Uterus (tissue), 4 donors: ENCODE data around the gene KCNRG. TPM values are rescaled to one million over a fixed set of nuclear protein-coding genes. Genes with fewer than 3 reads are reported as not detected.
A peak's percentile ranks its signal among the peaks of the same experiment; 100 is the strongest.

Source experiments
- DNase-seq, 2 donors: peaks; one replicate each; pipeline ENCODE4 v3.0.0-alpha.2; 2019 to 2020
- H3K27ac ChIP-seq, 2 donors: fragments of 200-600 bp; sonication (generic); 1 replicate in 1 of 2; 2 replicates in 1 of 2; pipeline ENCODE4 v1.5.1; 2016 to 2018
- H3K27me3 ChIP-seq, 2 donors: fragments of 200-600 bp; sonication (generic); one replicate each; pipeline ENCODE4 v1.5.1; 2018 to 2019; ENCODE audit warnings: control low read depth in 1 of 2
- H3K36me3 ChIP-seq, 2 donors: fragments of 200-600 bp; sonication (generic); one replicate each; pipeline ENCODE4 v1.5.1; 2019; ENCODE audit warnings: control low read depth in 1 of 2
- H3K4me1 ChIP-seq, 2 donors: fragments of 200-600 bp; sonication (generic); one replicate each; pipeline ENCODE4 v1.5.1; 2018 to 2019; ENCODE audit warnings: control low read depth in 1 of 2
- H3K4me3 ChIP-seq, 2 donors: fragments of 200-600 bp; sonication (generic); 1 replicate in 1 of 2; 2 replicates in 1 of 2; pipeline ENCODE4 v1.5.1; 2018 to 2019; ENCODE audit warnings: mild to moderate bottlenecking in 1 of 2
- H3K9me3 ChIP-seq, 2 donors: fragments of 200-600 bp; sonication (generic); one replicate each; pipeline ENCODE4 v1.5.1; 2019; ENCODE audit warnings: control low read depth in 1 of 2
- POLR2A ChIP-seq, 2 donors: fragments of 450-650 bp; IDR thresholded peaks; one replicate each; pipeline ENCODE4 v1.6.1; 2016; ENCODE audit warnings: antibody characterized with exemption in 2 of 2, mild to moderate bottlenecking in 1 of 2, moderate library complexity in 1 of 2
- intact Hi-C: fragments of 100-400 bp; cut with DNase I; formaldehyde crosslinking; loops from one replicate; pipeline ENCODE4 v1.15.1; 2023; ENCODE audit warnings: low total_unique reads
- microRNA counts, 2 donors: library from miRNA; unstranded; fragments of <30 nt; microRNA quantifications; one replicate each; lab custom pipeline; 2016 to 2017
- microRNA-seq: library from miRNA; unstranded; fragments of <30 nt; microRNA quantifications from one replicate; pipeline ENCODE4, GENCODE V29; 2016; ENCODE audit warnings: borderline microRNAs expressed, borderline replicate concordance
- small RNA-seq: library from RNA; depleted of rRNA; stranded (forward); fragments of <200 nt; gene quantifications from one replicate; pipeline ENCODE3, GENCODE V24; 2016
- total RNA-seq, 4 donors: library from RNA; depleted of rRNA in 3 of 4; stranded (reverse); fragments of >200 nt in 3 of 4; gene quantifications; one replicate each; pipeline versions ENCODE4 v1.1.0 to v1.2.4, GENCODE V29; 2014 to 2023
- TF ChIP-seq, protein P1 (sequence below), 4 experiments: fragments of 200-600 bp in 2 of 4; fragments of 450-650 bp in 2 of 4; sonication (generic) in 2 of 4; IDR thresholded peaks; one replicate each; pipeline ENCODE4 v1.5.1; 2016 to 2019; ENCODE audit warnings: antibody characterized with exemption in 4 of 4, mild to moderate bottlenecking in 2 of 4, moderate library complexity in 1 of 4
- donor health status: DM: yes; HTN: yes; CAD: no.

Gene KCNRG
- total RNA-seq, 4 donors from 2014 or later = 0.51 to 6.4 (median 1.7) TPM; not detected in 1

DNA sequence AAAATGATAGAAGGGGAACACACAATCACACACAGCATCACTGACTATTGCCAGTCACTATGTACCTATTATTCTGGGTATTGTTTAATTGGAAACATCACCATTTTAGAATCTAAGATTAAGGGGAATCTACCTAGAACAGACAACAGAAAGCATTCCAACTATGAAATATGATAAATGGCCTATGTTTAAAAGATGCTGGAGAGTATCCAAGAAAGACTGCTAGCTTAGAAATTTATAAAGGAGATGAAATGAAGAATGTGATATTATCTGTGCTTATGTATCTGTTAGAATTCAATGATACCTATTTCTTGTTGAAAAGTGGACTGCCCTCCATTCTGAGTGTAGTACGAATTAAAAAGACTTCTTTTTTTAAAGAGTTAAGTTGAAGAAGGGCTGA is 50.5 kb downstream of the KCNRG start:
- no peaks in the 10 kb centered on the region for H3K36me3 ChIP-seq
- H3K9me3 ChIP-seq = no peaks in the 10 kb centered on the region
- TF ChIP-seq, protein P1, sequence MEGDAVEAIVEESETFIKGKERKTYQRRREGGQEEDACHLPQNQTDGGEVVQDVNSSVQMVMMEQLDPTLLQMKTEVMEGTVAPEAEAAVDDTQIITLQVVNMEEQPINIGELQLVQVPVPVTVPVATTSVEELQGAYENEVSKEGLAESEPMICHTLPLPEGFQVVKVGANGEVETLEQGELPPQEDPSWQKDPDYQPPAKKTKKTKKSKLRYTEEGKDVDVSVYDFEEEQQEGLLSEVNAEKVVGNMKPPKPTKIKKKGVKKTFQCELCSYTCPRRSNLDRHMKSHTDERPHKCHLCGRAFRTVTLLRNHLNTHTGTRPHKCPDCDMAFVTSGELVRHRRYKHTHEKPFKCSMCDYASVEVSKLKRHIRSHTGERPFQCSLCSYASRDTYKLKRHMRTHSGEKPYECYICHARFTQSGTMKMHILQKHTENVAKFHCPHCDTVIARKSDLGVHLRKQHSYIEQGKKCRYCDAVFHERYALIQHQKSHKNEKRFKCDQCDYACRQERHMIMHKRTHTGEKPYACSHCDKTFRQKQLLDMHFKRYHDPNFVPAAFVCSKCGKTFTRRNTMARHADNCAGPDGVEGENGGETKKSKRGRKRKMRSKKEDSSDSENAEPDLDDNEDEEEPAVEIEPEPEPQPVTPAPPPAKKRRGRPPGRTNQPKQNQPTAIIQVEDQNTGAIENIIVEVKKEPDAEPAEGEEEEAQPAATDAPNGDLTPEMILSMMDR (IDR thresholded peaks at IDR 0.05) = no peak
- TF ChIP-seq POLR2A (IDR thresholded peaks at IDR 0.05) = no peak
- intact Hi-C loops = no loop called here
- no peak overlapping the region for H3K27ac ChIP-seq
- no peaks in the 10 kb centered on the region for H3K4me1 ChIP-seq
- no peak overlapping the region for H3K4me3 ChIP-seq
- no peak for DNase-seq
- no peaks in the 10 kb centered on the region for H3K27me3 ChIP-seq

DNA sequence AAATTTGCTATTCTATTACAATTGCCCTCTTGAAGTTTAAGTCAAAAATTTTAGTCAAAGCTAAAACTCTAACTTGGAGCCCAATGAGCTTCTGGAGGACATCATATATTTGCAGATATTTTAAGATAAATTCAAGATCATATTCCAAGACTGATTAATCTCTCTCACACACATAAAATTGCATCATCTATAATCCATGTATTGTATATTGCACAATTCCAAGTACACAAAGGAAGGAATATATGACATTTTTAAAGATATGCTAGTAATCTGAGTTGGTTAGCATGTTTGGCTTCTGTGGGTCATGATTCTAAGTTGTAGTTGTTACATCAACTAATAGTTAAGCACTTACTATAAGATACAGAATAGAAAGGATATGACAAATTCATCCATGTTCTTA is 53.3 kb downstream of the KCNRG start:
- intact Hi-C loops = no loop called here
- no peak for TF ChIP-seq POLR2A (IDR thresholded peaks at IDR 0.05)
- TF ChIP-seq, protein P1 (IDR thresholded peaks at IDR 0.05) = no peak

DNA sequence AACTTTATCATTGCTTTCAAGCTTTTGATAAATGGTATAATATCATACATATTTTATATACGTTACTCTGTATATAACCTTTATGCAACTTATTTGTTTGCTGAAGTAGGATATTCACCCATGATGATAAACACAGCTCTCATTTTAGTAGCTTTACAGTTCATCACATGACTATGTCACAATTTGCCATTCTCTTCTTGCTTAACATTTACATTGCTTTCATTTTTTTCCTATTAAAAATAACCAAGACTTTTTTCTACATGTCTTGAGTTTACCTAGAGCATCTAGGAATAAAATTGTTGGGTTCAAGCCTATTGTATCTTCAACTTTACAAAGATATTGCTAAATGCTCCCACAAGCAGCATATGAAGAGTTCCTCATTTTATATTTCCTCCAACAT is 54.0 kb downstream of the KCNRG start:
- Histone ChIP-seq H3K27me3 (no peaks in the 10 kb centered on the region), H3K4me1 (no peaks in the 10 kb centered on the region), H3K27ac (no peak overlapping the region), H3K4me3 (no peak overlapping the region), H3K9me3 (no peaks in the 10 kb centered on the region), H3K36me3 (no peaks in the 10 kb centered on the region)
- intact Hi-C loops = no loop called here
- TF ChIP-seq, protein P1 (IDR thresholded peaks at IDR 0.05) = no peak
- no peak for TF ChIP-seq POLR2A (IDR thresholded peaks at IDR 0.05)
- DNase-seq = no peak

More for the DNA sequence above, 53.3 kb downstream of the KCNRG start:
- Histone ChIP-seq H3K9me3 (no peaks in the 10 kb centered on the region), H3K4me3 (no peak overlapping the region), H3K4me1 (no peaks in the 10 kb centered on the region), H3K36me3 (no peaks in the 10 kb centered on the region), H3K27me3 (no peaks in the 10 kb centered on the region), H3K27ac (no peak overlapping the region)
- no peak for DNase-seq

DNA sequence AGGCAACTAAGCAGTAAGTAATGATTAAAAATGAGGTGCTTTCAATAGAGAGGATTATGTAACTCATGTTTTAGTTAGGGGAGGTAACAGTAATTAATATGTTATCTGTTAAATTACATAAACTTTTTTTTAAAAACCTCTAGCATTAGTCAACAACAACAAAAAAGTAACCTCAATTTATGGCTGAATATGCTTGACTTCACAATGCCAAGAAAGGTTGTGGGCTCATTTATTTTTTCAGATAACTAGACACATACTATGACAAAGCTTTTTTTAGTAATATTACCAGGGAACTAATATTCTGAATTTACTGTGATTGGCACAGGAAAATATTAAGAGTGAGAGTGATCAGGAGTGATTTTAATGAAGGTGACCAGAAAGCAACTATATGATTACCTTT is 54.9 kb downstream of the KCNRG start:
- no peaks in the 10 kb centered on the region for H3K27me3 ChIP-seq
- TF ChIP-seq, protein P1 (IDR thresholded peaks at IDR 0.05) = no peak
- no peak for TF ChIP-seq POLR2A (IDR thresholded peaks at IDR 0.05)
- H3K4me3 ChIP-seq = no peak overlapping the region
- no peaks in the 10 kb centered on the region for H3K9me3 ChIP-seq
- no peaks in the 10 kb centered on the region for H3K36me3 ChIP-seq
- no peaks in the 10 kb centered on the region for H3K4me1 ChIP-seq
- H3K27ac ChIP-seq = peak overlapping the region in 1 of 2 donors; percentile 33
- no peak for DNase-seq
- intact Hi-C loops = no loop called here

MicroRNAs within 50 kb of the gene (microRNA counts, 767-probe panel; counts per million panel counts)
- microRNA hsa-miR-15a-5p (lab: Ali Mortazavi, UCI) (6,473 to 6,872 counts per million in 2 donors), microRNA hsa-miR-16-5p (lab: Ali Mortazavi, UCI) (7,273 to 8,915 counts per million in 2 donors)

Small RNA genes within 50 kb of the gene (microRNA-seq; reads per million reads assigned to microRNA genes)
- 1,166 reads per million, percentile 82 among the genes with 10 or more reads in this experiment for gene MIR15A
- gene MIR16-1 = 1,035 reads per million, percentile 81 among the genes with 10 or more reads in this experiment
- 13.2 reads per million, percentile 25 among the genes with 10 or more reads in this experiment for gene MIR3613

Small RNA genes within 50 kb of the gene (small RNA-seq; reads per million reads assigned to genes)
- not detected for gene MIR16-1
- not detected for gene MIR3613
- gene RF02105 = not detected
- not detected for gene RF02106
- not detected for gene RF02107
- gene RF02108 = not detected

Other genes with a start within 250 kb of the KCNRG start
- 10 to 100 TPM in 3 of 4 donors, 1 to 10 TPM in 1; 9.1 to 49.2 (median 30.3) TPM for gene KPNA3, start 222.8 kb upstream of the KCNRG start, total RNA-seq
- gene SPRYD7, start 79.1 kb upstream of the KCNRG start, total RNA-seq = 10 to 100 TPM in 1 of 4 donors, 1 to 10 TPM in 2, under 1 TPM in 1; 0.59 to 10.2 (median 4.3) TPM
- 10 to 100 TPM; 19.7 to 54.5 (median 31.0) TPM for gene TRIM13, start 18.4 kb upstream of the KCNRG start, total RNA-seq